A549 treated with RU486 at 1 μM for 4 hours (cell line): ENCODE results near the gene LBP. TPM values are rescaled to one million over a fixed set of nuclear protein-coding genes. Genes with fewer than 3 reads are reported as not detected.

Experiments used
- total RNA-seq: library from RNA; stranded (reverse); fragments of 200-300 nt; extraction: Qiagen RNA extraction; gene quantifications from 5 replicates; pipeline ENCODE4 v1.2.3, GENCODE V29; 2022; ENCODE audit warnings: low read depth

LBP gene
- total RNA-seq = 0.98 to 1.4 TPM (median 1.1 TPM) in 5 replicates

GRCh38 chr20:38346247-38346651 is at the start of gene LBP:
TSS of gene LBP (plus strand) at chr20:38346482. CDS start at chr20:38346517, 35 bp downstream.

GRCh38 chr20:38303908-38304379 is 42.3 kb upstream of the LBP start, which contains the start of gene BPI:
TSS of gene BPI (plus strand) at chr20:38304156. CDS start at chr20:38304224, 68 bp downstream.

Other genes with a start within 250 kb of the LBP start
- 292 to 467 TPM (median 378 TPM) in 5 replicates for gene TGM2, start 181.2 kb upstream of the LBP start, total RNA-seq
- gene KIAA1755, start 85.7 kb upstream of the LBP start, total RNA-seq = 0.11 to 0.21 TPM (median 0.15 TPM) in 4 of 5 replicates, not detected in the other
- gene BPI, start 42.3 kb upstream of the LBP start, total RNA-seq = not detected in 5 replicates
- gene SNHG17, start 88.8 kb downstream of the LBP start, total RNA-seq = 175 to 225 TPM (median 196 TPM) in 5 replicates
- gene RALGAPB, start 126.4 kb downstream of the LBP start, total RNA-seq = 10.7 to 16.5 TPM (median 15.0 TPM) in 5 replicates
- not detected in 5 replicates for gene ADIG, start 234.7 kb downstream of the LBP start, total RNA-seq